T-helper 9 cell (primary cell): ENCODE results near the gene ZNF831.
A peak's percentile ranks its signal among the peaks of the same experiment; 100 is the strongest.

Experiments used
- DNase-seq: peaks from one replicate; pipeline ENCODE4 v3.0.0-alpha.2; 2020

ZNF831 gene

GRCh38 chr20:59141818-59142581 is 21.6 kb upstream of the ZNF831 start:
- DNase-seq = no peak

GRCh38 chr20:59143326-59143725 is 20.3 kb upstream of the ZNF831 start:
- DNase-seq = no peak

- DNase-seq = no peak
Measured at GRCh38 chr20:59144179-59144830, 19.3 kb upstream of the ZNF831 start.

DNA sequence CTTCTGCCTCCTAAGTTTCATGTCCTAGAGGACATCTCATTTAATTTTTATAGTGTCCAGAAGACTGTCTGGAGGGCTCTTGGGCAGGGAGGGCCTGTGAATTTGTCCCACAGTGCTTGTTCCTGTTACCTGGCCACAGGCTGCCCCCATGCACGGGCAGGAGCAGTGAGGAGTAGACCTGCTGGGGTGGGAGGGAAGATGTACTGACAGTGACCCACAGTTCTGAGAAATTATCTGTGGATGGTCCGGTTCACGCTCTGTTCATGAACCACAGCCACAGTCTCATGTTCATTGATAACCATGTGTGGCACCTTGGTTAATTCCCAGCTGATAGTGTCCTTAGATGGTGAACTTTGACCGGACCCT is 18.8 kb upstream of the ZNF831 start:
- DNase-seq = no peak

DNA sequence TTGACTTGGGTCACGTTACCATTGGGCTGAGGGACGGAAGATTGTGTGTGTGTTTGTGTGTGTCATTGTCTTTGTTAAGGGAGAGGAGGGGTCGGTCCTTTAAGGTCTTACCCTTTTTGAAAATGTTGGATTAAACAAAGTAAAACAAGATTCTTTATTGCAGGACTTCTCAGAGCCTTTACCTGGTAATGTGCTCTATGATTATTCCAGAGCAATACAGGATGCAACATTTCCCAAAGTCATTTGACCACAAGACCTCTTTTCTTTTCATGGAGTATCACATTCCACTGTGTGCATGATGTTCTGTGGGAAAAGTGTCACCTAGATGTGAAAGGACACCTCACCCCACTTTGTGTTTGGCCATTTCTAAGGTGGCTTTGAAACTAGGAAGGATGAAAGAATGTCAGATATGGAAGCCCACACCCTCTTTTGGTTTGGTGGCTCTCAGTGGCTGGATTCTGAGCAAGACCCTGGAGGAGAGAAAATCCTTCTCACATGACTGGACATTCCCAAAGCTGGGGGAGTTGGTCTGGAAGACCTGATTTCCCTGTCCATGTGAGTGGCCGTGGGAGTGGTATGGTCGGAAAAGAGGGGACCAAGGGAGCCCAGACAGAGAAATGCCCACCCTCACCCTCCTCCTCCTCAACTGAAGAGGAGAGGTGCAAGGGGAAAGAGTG is 18.2 kb upstream of the ZNF831 start:
- DNase-seq = no peak

GRCh38 chr20:59145924-59146779 is 17.5 kb upstream of the ZNF831 start:
- DNase-seq = no peak

GRCh38 chr20:59146780-59147565 is 16.6 kb upstream of the ZNF831 start:
- no peak for DNase-seq

GRCh38 chr20:59147586-59147985 is 16.0 kb upstream of the ZNF831 start:
- DNase-seq = no peak

- DNase-seq = no peak
Measured at GRCh38 chr20:59148701-59149493, 14.7 kb upstream of the ZNF831 start.

- DNase-seq = peak; percentile 59
Measured at GRCh38 chr20:59149678-59150504, 13.7 kb upstream of the ZNF831 start.

- DNase-seq = no peak
Measured at GRCh38 chr20:59150821-59151251, 12.8 kb upstream of the ZNF831 start.

- no peak for DNase-seq
Measured at GRCh38 chr20:59151391-59151790, 12.2 kb upstream of the ZNF831 start.

GRCh38 chr20:59151820-59152219 is 11.8 kb upstream of the ZNF831 start:
- no peak for DNase-seq

GRCh38 chr20:59152559-59153354 is 10.9 kb upstream of the ZNF831 start:
- no peak for DNase-seq

GRCh38 chr20:59153355-59153681 is 10.3 kb upstream of the ZNF831 start:
- no peak for DNase-seq

DNA sequence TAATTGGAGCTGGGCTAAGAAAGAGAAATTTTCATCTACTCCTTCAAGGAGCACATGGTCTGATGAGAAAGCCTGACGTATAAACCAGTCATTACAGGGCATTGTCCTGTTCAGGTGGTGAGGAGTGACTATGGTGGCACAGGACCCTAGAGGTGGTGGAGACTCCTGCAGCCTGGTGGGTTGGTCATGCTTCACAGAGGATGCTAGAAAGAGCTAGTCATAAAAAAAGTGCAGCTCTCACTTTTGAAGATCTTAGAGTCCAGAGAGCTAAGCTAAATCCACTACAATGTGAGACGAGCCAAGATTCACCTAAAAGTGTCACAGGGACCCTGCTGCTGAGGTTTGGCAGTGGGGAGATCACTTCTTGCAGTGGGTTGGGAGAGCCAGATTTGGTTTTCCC is 9.8 kb upstream of the ZNF831 start:
- DNase-seq = no peak

DNA sequence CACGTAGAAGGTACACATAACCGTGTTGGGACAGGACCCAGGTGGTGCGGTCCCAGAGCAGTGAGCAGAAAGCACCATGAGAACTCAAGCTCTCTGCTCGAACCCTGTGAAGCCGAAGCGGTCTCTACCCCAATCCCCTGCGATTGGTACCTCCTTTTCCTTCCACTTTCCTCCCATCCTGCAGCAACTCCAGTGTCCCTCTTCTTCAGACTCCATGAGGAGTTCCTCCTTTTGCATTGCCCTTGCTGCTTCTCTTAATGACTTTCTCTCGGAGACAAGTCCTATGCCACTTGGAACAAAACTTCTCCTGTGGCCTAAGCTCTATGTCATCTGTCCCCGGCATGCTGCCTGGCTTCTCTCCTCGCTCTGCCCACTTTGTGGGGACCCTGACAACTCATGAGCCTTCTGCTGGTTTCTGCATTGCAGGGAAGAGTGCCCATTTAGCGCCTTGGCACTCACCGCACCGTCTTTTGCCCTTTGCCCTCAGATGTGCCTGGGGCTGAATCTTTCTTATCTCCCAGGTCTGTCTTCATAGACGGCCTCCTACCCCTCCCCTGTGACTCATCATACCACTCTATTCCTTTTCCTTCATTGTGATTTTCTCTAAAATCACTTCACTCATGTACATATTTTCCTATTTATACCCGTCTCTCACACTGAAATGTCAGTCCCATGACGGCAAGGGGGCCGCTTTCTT is 9.2 kb upstream of the ZNF831 start:
- no peak for DNase-seq

GRCh38 chr20:59157064-59157463 is 6.6 kb upstream of the ZNF831 start:
- DNase-seq = no peak

- no peak for DNase-seq
Measured at GRCh38 chr20:59157531-59157930, 6.1 kb upstream of the ZNF831 start.
